Activated CD8-positive, alpha-beta memory T cell treated with anti-CD3 and anti-CD28 coated beads for 36 hours (primary cell): Measurements from ENCODE around the gene MYO1H. TPM values are rescaled to one million over a fixed set of nuclear protein-coding genes. Genes with fewer than 3 reads are reported as not detected.
"Not testable (repeated sequence)": the region's sequence is repeated elsewhere in the genome, so short reads cannot be mapped to it uniquely, and the experiment has no call there.

Source experiments
- CTCF ChIA-PET: fragments of 350-600 bp; sonication (Branson Sonifier 250); formaldehyde crosslinking; loops from one replicate; lab custom pipeline; 2021; ENCODE audit warnings: antibody characterized with exemption; lab: Charles Lee
- POLR2A ChIA-PET: fragments of 350-600 bp; sonication (Branson Sonifier 250); formaldehyde crosslinking; loops from one replicate; lab custom pipeline; 2021; ENCODE audit warnings: antibody characterized with exemption; lab: Charles Lee
- total RNA-seq, 2 experiments: library from RNA; stranded (reverse); gene quantifications; one replicate each; pipeline ENCODE4 v1.2.3, GENCODE V29; 2021

MYO1H gene
- total RNA-seq: not detected

DNA sequence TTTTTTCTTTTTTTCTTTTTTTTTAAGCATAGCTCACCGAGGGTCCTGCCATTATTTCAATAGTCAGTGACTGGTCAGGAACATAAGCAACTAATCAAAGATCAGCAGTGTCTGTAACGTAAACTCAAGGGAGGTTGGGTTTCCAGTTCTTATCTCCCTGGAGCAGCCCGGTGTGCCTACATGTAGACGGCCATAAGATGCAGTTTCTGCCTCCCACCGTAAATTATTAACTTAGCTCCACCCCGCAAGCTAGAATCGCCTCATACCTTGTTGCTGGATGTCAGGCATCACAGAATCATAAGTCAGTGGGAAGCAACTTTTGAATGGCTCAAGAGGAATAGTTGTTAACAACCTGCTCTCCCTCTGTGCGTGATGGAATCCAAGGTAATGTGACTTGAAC is at the start of gene MYO1H:
MYO1H (plus strand) TSS at position 312 of the 400 bp plus-strand sequence; CDS start at position 373, 61 bp downstream.
- ChIA-PET CTCF (no interaction called here), POLR2A (no interaction called here)

GRCh38 chr12:109299849-109300248 is 47.9 kb upstream of the MYO1H start:
- POLR2A ChIA-PET: no interaction called here
- CTCF ChIA-PET: no interaction called here

- CTCF ChIA-PET: interaction anchor here (0.7 kb wide), 1 partner anchor 291 kb away, joined by 4 read pairs; no protein-coding TSS in a partner anchor
- POLR2A ChIA-PET: no interaction called here
Measured at GRCh38 chr12:109301643-109302168, 46.0 kb upstream of the MYO1H start.

DNA sequence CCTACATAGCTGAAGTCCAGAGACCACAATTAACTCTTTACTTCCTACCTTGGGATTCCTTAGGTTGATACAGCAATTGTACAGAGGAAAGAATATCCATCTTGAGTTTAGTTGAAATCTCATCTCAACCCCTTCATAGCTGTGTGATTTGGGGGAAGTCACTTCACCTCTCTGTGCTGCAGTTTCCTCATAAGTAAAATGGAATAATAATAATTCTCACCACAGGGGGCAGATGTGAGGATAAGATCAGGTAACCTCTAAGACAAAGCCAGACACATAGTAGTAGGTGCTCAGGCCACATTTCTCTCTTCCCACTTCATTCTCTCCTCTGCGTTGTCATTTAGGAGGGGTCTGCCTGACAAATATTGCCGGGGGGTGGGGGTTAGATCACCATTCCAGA is 45.3 kb upstream of the MYO1H start:
- CTCF ChIA-PET: interaction anchor here (0.7 kb wide), 1 partner anchor 291 kb away, joined by 4 read pairs; no protein-coding TSS in a partner anchor
- POLR2A ChIA-PET: no interaction called here

DNA sequence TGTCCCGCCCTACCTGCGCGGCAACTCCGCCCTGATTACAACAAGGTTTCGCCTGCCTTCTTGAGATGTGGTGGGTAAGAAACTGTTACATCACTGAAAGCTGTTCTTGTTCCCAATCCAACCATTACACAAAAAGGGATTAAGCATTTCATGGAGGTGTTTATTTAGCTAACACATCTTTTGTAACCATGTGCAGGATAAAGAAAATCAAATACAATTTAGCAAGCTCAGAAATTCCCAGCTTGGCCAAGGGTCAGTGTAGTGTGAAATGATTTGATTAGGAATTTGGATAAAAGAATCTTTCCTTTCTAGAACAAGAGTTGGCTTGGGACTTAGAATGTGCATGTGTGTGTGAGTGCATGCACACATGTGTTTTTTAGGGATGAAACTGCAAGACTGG is 44.9 kb upstream of the MYO1H start:
- CTCF ChIA-PET: interaction anchor here (0.7 kb wide), 1 partner anchor 292 kb away, joined by 4 read pairs; no protein-coding TSS in a partner anchor
- POLR2A ChIA-PET: no interaction called here

- ChIA-PET POLR2A (no interaction called here), CTCF (no interaction called here)
Measured at GRCh38 chr12:109304485-109304884, 43.2 kb upstream of the MYO1H start.

DNA sequence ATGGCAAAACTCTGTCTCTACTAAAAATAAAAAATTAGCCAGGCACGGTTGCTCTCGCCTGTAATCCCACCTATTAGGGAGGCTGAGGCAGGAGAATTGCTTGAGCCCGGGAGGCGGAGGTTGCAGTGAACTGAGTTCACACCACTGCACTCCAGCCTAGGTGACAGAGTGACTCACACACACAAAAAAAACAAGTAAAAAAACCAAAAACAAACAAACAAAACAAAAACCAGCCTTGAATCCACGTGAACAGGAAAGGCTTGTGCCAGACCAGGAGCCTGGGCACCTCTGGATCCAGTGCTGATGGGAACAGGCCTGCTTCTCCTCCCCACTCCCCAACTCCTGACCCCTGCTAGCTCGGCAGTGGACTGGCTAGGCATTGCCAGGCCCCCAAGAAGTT is 42.2 kb upstream of the MYO1H start:
- ChIA-PET POLR2A (no interaction called here), CTCF (no interaction called here)

DNA sequence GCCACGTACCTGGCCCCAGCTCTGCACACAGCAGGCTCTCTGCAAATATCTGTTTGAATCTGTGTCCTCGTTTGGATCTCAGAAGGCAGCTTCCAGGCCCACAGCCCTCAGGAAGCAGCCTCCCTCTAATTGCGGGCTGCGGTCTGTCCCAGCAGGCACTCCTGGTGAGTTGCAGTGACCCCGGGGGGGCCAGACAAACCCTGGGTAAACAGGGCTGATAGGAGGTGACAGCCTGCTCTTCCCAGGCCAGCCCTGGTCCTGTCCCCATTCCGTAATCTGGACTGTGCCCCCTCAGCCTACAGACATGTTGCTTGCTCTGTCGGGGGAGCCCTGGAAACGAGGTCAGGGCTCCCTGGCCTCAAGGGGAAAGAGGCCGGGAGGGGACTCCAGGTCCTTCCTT is 40.6 kb upstream of the MYO1H start:
- ChIA-PET CTCF (no interaction called here), POLR2A (no interaction called here)

DNA sequence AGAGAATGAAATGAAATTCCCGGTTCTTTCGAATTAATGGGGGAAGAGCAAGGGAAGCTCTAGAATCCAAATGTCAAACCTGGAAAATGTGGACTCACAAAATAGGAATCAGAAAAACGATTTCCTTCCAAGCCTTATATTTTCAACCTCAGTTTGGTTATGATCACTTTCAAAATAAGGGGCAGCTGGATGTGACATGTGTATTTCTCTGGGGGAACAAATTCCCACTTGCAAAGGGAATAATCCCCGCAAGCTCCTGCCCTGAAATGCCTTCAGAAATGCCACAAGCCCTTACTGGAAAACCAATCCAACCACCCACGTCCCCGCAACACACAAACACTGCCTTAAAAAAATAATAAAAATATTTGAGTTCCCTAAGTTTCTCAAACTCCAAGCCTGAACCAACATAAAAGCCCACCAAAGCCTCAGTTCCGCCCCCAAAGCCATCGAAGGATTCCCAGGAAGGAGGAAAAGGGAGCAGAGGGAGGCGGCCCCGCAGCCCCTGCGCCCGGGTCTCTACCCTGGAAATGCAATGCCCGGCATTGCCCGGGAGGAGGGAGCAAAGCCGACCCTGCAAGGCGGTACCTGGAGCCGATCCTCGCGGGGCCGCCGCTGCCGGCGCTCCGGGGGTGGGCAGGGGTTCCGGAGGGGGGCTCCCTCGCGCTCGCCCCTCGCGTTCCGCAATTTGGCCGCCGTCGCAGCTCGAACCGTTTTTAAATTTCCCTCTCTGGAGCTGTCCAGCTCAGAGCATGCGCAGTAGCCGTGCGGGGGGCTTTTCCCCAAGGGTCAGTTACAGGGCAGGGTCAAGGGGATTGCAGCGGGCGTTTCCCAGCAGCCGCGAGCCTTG is 38.9 kb upstream of the MYO1H start, which contains the start of gene FOXN4:
FOXN4 (minus strand) TSS at position 751 of the 847 bp plus-strand sequence. CDS start 963 bp downstream, outside the sequence.
- ChIA-PET POLR2A (no interaction called here), CTCF (interaction anchor here (0.6 kb wide), 1 partner anchor 358 kb away, joined by 4 read pairs; no protein-coding TSS in a partner anchor)

GRCh38 chr12:109309381-109310246 is 38.1 kb upstream of the MYO1H start:
- CTCF ChIA-PET: interaction anchor here (0.6 kb wide), 1 partner anchor 357 kb away, joined by 4 read pairs; no protein-coding TSS in a partner anchor
- POLR2A ChIA-PET: no interaction called here

DNA sequence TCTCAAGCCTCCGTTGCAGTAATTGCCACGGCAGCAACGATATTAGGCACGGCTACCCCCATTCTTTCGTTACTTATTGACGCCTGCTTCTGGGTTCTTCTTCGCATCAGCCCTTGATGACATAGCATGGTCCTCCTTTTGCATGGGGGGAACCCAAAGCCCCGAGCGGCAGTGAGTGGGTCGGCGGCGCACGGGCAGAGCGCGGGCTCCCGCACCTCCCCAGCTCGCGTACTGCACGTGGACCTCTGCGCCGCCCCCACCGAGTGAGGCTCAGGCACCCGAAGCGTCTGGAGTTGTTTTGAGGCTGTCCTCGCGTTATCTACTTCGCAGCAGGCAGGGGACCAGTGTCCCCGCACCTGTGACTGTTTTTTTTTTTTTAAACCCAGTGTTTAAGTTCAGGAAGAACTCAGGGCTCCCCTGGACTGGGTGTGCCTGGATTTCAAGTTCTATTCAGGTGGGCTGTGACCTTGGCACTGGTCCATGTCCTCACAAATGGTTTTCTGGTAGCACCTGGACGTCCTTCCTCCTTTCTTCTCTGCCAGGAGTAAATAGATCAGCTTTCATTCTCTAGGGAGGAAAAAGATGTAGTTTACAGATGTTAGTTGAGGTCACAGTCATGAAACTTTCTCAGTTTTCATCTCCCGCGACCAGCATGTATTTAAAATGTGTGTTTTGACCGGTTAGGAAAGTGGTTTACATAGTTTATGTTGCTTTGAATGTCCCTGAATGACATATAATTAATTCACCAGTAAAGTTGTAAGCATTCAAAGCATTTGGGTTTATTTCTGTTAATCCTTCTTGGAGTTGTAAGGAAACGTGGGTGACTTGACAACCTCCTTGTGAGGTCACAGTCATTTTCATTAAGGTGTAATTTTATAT is 37.2 kb upstream of the MYO1H start:
- POLR2A ChIA-PET: no interaction called here

GRCh38 chr12:109321294-109321693 is 26.4 kb upstream of the MYO1H start:
- POLR2A ChIA-PET, CTCF ChIA-PET: not testable (repeated sequence)

More for the DNA sequence above, 37.2 kb upstream of the MYO1H start:
- CTCF ChIA-PET: no interaction called here

GRCh38 chr12:109329003-109329402 is 18.7 kb upstream of the MYO1H start:
- CTCF ChIA-PET: interaction anchor here (0.7 kb wide), 1 partner anchor 25 kb away, joined by 3 read pairs; no protein-coding TSS in a partner anchor
- POLR2A ChIA-PET: no interaction called here

GRCh38 chr12:109329686-109330085 is 18.0 kb upstream of the MYO1H start:
- POLR2A ChIA-PET: no interaction called here
- CTCF ChIA-PET: no interaction called here

GRCh38 chr12:109330282-109331230 is 17.1 kb upstream of the MYO1H start:
- ChIA-PET CTCF (no interaction called here), POLR2A (no interaction called here)

DNA sequence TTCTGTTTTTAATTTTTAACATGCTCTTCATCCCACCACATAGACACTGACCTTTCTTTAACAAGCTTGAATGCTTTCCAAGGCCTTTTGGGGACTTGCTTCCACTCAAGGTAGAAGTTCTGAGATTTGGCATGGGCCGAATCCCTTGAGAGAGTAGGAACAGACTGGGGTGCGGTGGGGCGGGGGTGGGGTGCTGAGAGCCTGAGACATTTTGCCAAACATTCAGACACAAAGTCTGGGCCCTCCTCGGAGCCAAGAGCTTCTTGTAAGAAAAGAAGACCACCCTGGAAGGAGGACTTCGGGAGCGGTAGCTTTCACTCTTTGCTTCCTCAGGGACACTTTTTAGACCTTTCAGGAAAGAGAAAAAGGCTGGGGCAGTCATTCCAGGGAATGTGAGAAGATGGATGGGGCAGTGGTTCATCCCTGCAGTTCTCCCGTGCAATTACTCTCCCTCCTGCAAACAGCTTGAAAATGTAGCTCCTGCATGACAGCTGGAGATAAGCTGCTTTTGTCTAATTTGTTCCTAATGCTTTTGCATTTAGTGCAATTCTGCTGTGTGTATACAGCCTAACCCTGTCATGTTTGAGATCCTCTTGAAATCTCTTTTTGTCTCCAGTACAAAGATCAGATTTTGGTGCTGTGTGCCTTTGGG is 16.3 kb upstream of the MYO1H start:
- ChIA-PET CTCF (no interaction called here), POLR2A (no interaction called here)

DNA sequence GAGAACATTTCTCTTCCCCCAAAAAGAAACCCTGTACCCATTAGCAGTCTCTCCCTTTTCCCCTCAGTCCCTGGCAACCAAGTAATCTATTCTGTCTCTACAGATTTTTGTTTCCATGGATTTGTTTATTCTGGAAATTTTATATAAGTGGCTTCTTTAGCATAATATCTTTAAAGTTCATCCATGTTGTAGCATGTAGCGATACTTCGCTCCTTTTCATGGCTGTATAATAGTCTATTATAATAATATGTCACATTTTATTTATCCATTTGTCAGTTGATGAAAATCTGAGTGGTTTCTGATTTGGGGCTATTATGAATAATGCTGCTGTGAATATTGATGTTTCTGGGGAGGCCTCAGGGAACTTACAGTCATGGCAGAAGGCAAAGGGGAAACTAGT is 12.8 kb upstream of the MYO1H start:
- POLR2A ChIA-PET: no interaction called here
- CTCF ChIA-PET: interaction anchor here (0.6 kb wide), 1 partner anchor 11 kb away, joined by 3 read pairs; no protein-coding TSS in a partner anchor
